ENCODE measurements around the gene NIPA2. TPM values are rescaled to one million over a fixed set of nuclear protein-coding genes. Genes with fewer than 3 reads are reported as not detected.

The NIPA2 gene
- total RNA-seq, 1 donor from 2014 or later = 43.6 TPM

- intact Hi-C loops (cut with DNase I) = no loop called here
- H3K27me3 ChIP-seq (ENCODE audit: low read depth) = no peaks in the 10 kb centered on the region
- H3K27ac ChIP-seq = no peak overlapping the region
- H3K36me3 ChIP-seq = peaks cover 73% of the 10 kb centered on the region
- H3K4me3 ChIP-seq = no peak overlapping the region
- H3K4me1 ChIP-seq = no peaks in the 10 kb centered on the region
- DNase-seq (no peak), ATAC-seq (no peak)
- TF ChIP-seq CTCF (IDR thresholded peaks at IDR 0.05) = no peak
- H3K9me3 ChIP-seq = no peaks in the 10 kb centered on the region
Observed at GRCh38 chr15:22889146-22889818, 50.8 kb downstream of the NIPA2 start.

GRCh38 chr15:22890296-22890695, 51.8 kb downstream of the NIPA2 start:
- DNase-seq (no peak), ATAC-seq (no peak)
- intact Hi-C loops (cut with DNase I) = no loop called here
- no peaks in the 10 kb centered on the region for H3K9me3 ChIP-seq
- H3K4me3 ChIP-seq = no peak overlapping the region
- H3K27me3 ChIP-seq (ENCODE audit: low read depth) = no peaks in the 10 kb centered on the region
- peaks cover 71% of the 10 kb centered on the region for H3K36me3 ChIP-seq
- no peak overlapping the region for H3K27ac ChIP-seq
- no peaks in the 10 kb centered on the region for H3K4me1 ChIP-seq
- TF ChIP-seq CTCF (IDR thresholded peaks at IDR 0.05) = no peak

GRCh38 chr15:22891426-22892210, 53.2 kb downstream of the NIPA2 start:
- no peak for ATAC-seq
- Histone ChIP-seq H3K36me3 (peaks cover 71% of the 10 kb centered on the region), H3K4me1 (no peaks in the 10 kb centered on the region), H3K27me3 (ENCODE audit: low read depth) (no peaks in the 10 kb centered on the region), H3K4me3 (no peak overlapping the region), H3K27ac (no peak overlapping the region), H3K9me3 (no peaks in the 10 kb centered on the region)
- DNase-seq = no peak
- no peak for TF ChIP-seq CTCF (IDR thresholded peaks at IDR 0.05)
- intact Hi-C loops (cut with DNase I) = no loop called here

GRCh38 chr15:22892333-22892732, 53.9 kb downstream of the NIPA2 start:
- no peak for TF ChIP-seq CTCF (IDR thresholded peaks at IDR 0.05)
- intact Hi-C loops (cut with DNase I) = no loop called here
- DNase-seq = no peak
- H3K9me3 ChIP-seq = no peaks in the 10 kb centered on the region
- H3K36me3 ChIP-seq = peaks cover 71% of the 10 kb centered on the region
- H3K4me3 ChIP-seq = no peak overlapping the region
- no peaks in the 10 kb centered on the region for H3K27me3 ChIP-seq (ENCODE audit: low read depth)
- ATAC-seq = peak in 1 of 2 donors; percentile 13
- H3K4me1 ChIP-seq = no peaks in the 10 kb centered on the region
- no peak overlapping the region for H3K27ac ChIP-seq

- no peak overlapping the region for H3K4me3 ChIP-seq
- H3K4me1 ChIP-seq = no peaks in the 10 kb centered on the region
- DNase-seq = no peak
- no peaks in the 10 kb centered on the region for H3K27me3 ChIP-seq (ENCODE audit: low read depth)
- H3K36me3 ChIP-seq = peaks cover 71% of the 10 kb centered on the region
- no peaks in the 10 kb centered on the region for H3K9me3 ChIP-seq
- H3K27ac ChIP-seq = no peak overlapping the region
- no peak for ATAC-seq
- intact Hi-C loops (cut with DNase I) = no loop called here
- TF ChIP-seq CTCF (IDR thresholded peaks at IDR 0.05) = no peak
Observed at GRCh38 chr15:22893081-22893480, 54.6 kb downstream of the NIPA2 start.

All from lower lobe of right lung (tissue), 2 donors.